ENCODE results near the gene CREBRF. TPM values are rescaled to one million over a fixed set of nuclear protein-coding genes. Genes with fewer than 3 reads are reported as not detected.
"Not testable (repeated sequence)": the region's sequence is repeated elsewhere in the genome, so short reads cannot be mapped to it uniquely, and the experiment has no call there.

The CREBRF gene
- 20.2 TPM for total RNA-seq
- long read RNA-seq, full-length matches to known transcripts, result 12 of 21 reads
- long read RNA-seq, partial matches to known transcripts, result 2 of 21 reads
- long read RNA-seq, other reads (novel, unspliced or antisense), result 7 of 21 reads

- intact Hi-C loops (cut with DNase I), result loop anchor here (1.0 kb wide), 1 partner anchor 73 kb away; the partner anchor contains the start of gene ATP6V0E1
- peak; percentile 99 for DNase-seq (ENCODE audit: low spot score)
Observed at GRCh38 chr5:173055983-173056782, at the start of gene CREBRF. CREBRF (plus strand) TSS chr5:173056352; CDS start chr5:173080776, 24,424 bp downstream.

GRCh38 chr5:173010021-173010420 is 46.1 kb upstream of the CREBRF start:
- no peak for DNase-seq (ENCODE audit: low spot score)
- intact Hi-C loops (cut with DNase I), result no loop called here

GRCh38 chr5:173010547-173011464 is 45.3 kb upstream of the CREBRF start:
- peak; percentile 78 for DNase-seq (ENCODE audit: low spot score)
- intact Hi-C loops (cut with DNase I), result no loop called here

- intact Hi-C loops (cut with DNase I), result no loop called here
- DNase-seq (ENCODE audit: low spot score), result no peak
Observed at GRCh38 chr5:173011566-173011965, 44.6 kb upstream of the CREBRF start.

GRCh38 chr5:173012882-173013281 is 43.3 kb upstream of the CREBRF start:
- DNase-seq (ENCODE audit: low spot score), result no peak

GRCh38 chr5:173014671-173015070 is 41.5 kb upstream of the CREBRF start:
- no peak for DNase-seq (ENCODE audit: low spot score)
- intact Hi-C loops (cut with DNase I), result no loop called here

More at GRCh38 chr5:173012882-173013281, 43.3 kb upstream of the CREBRF start:
- intact Hi-C loops (cut with DNase I), result no loop called here

GRCh38 chr5:173015192-173015591 is 41.0 kb upstream of the CREBRF start:
- no peak for DNase-seq (ENCODE audit: low spot score)
- intact Hi-C loops (cut with DNase I), result no loop called here

GRCh38 chr5:173015598-173016455 is 40.3 kb upstream of the CREBRF start:
- intact Hi-C loops (cut with DNase I), result no loop called here

GRCh38 chr5:173016598-173017046 is 39.5 kb upstream of the CREBRF start:
- intact Hi-C loops (cut with DNase I), result no loop called here

More at GRCh38 chr5:173015598-173016455, 40.3 kb upstream of the CREBRF start:
- DNase-seq (ENCODE audit: low spot score), result no peak

GRCh38 chr5:173017087-173017486 is 39.1 kb upstream of the CREBRF start:
- DNase-seq (ENCODE audit: low spot score), result not testable (repeated sequence)

More at GRCh38 chr5:173016598-173017046, 39.5 kb upstream of the CREBRF start:
- no peak for DNase-seq (ENCODE audit: low spot score)

GRCh38 chr5:173018358-173018757 is 37.8 kb upstream of the CREBRF start:
- intact Hi-C loops (cut with DNase I), result no loop called here
- no peak for DNase-seq (ENCODE audit: low spot score)

More at GRCh38 chr5:173017087-173017486, 39.1 kb upstream of the CREBRF start:
- intact Hi-C loops (cut with DNase I), result not testable (repeated sequence)

- intact Hi-C loops (cut with DNase I), result no loop called here
- no peak for DNase-seq (ENCODE audit: low spot score)
Observed at GRCh38 chr5:173020154-173020581, 36.0 kb upstream of the CREBRF start.

- no peak for DNase-seq (ENCODE audit: low spot score)
- intact Hi-C loops (cut with DNase I), result no loop called here
Observed at GRCh38 chr5:173020643-173021042, 35.5 kb upstream of the CREBRF start.

- intact Hi-C loops (cut with DNase I), result no loop called here
- no peak for DNase-seq (ENCODE audit: low spot score)
Observed at GRCh38 chr5:173025651-173026050, 30.5 kb upstream of the CREBRF start.

- intact Hi-C loops (cut with DNase I), result no loop called here
- DNase-seq (ENCODE audit: low spot score), result no peak
Observed at GRCh38 chr5:173027905-173028304, 28.2 kb upstream of the CREBRF start.

GRCh38 chr5:173028811-173029327 is 27.3 kb upstream of the CREBRF start:
- DNase-seq (ENCODE audit: low spot score), result no peak
- intact Hi-C loops (cut with DNase I), result no loop called here

GRCh38 chr5:173029499-173029921 is 26.6 kb upstream of the CREBRF start:
- intact Hi-C loops (cut with DNase I), result no loop called here

GRCh38 chr5:173032096-173032495 is 24.1 kb upstream of the CREBRF start:
- intact Hi-C loops (cut with DNase I); DNase-seq (ENCODE audit: low spot score): not testable (repeated sequence)

More at GRCh38 chr5:173029499-173029921, 26.6 kb upstream of the CREBRF start:
- DNase-seq (ENCODE audit: low spot score), result no peak

GRCh38 chr5:173032730-173033129 is 23.4 kb upstream of the CREBRF start:
- intact Hi-C loops (cut with DNase I), result no loop called here
- no peak for DNase-seq (ENCODE audit: low spot score)
